Sigmoid colon (tissue), 7 donors: ENCODE results near the gene ABCC9. TPM values are rescaled to one million over a fixed set of nuclear protein-coding genes. Genes with fewer than 3 reads are reported as not detected.

Source experiments
- DNase-seq: peaks from one replicate; pipeline ENCODE4 v3.0.0-alpha.2; 2019
- H3K27ac ChIP-seq, 4 donors: fragments of 200-600 bp; sonication (generic); one replicate each; pipeline ENCODE4 v1.5.1; 2016 to 2019; ENCODE audit warnings: mild to moderate bottlenecking in 1 of 4
- H3K27me3 ChIP-seq, 3 donors: fragments of 200-600 bp; sonication (generic); one replicate each; pipeline ENCODE4 v1.5.1; 2019; ENCODE audit warnings: mild to moderate bottlenecking in 1 of 3
- H3K36me3 ChIP-seq, 4 donors: fragments of 200-600 bp; sonication (generic); one replicate each; pipeline ENCODE4 v1.5.1; 2016 to 2019
- H3K4me1 ChIP-seq, 4 donors: fragments of 200-600 bp; sonication (generic); one replicate each; pipeline ENCODE4 v1.5.1; 2017 to 2019
- H3K4me3 ChIP-seq, 4 donors: fragments of 200-600 bp; sonication (generic); one replicate each; pipeline ENCODE4 v1.5.1; 2017 to 2019; ENCODE audit warnings: mild to moderate bottlenecking in 2 of 4, moderate library complexity in 1 of 4
- H3K9me3 ChIP-seq, 4 donors: fragments of 200-600 bp in 3 of 4; sonication (generic) in 3 of 4; one replicate each; pipeline versions ENCODE4 v1.5.1 to v1.6.1; 2013 to 2019
- EP300 ChIP-seq, 4 donors: sonication (generic); formaldehyde crosslinking; IDR thresholded peaks; one replicate each; pipeline ENCODE4 v1.6.1; 2017; ENCODE audit warnings: antibody characterized with exemption in 4 of 4
- POLR2A ChIP-seq, 2 donors: fragments of 450-650 bp; IDR thresholded peaks; one replicate each; pipeline ENCODE4 v1.6.1; 2016; ENCODE audit warnings: antibody characterized with exemption in 2 of 2, mild to moderate bottlenecking in 2 of 2, moderate library complexity in 2 of 2
- POLR2AphosphoS5 ChIP-seq, 4 donors: sonication (generic); formaldehyde crosslinking; IDR thresholded peaks; one replicate each; pipeline ENCODE4 v1.6.1; 2017; ENCODE audit warnings: antibody characterized with exemption in 4 of 4
- WGBS, 2 donors: extraction: QIAGEN DNeasy Blood & Tissue Kit; methylation state at CpG; one replicate each; pipeline ENCODE4 v1.1.7; 2013; 5-methylcytosine and 5-hydroxymethylcytosine counted together
- intact Hi-C: fragments of 100-400 bp; cut with DNase I; formaldehyde crosslinking; loops from one replicate; pipeline ENCODE4 v1.15.1; 2023
- polyA plus RNA-seq, 3 donors: library from polyadenylated mRNA; stranded (reverse); fragments of 200-250 nt; gene quantifications; one replicate each; pipeline ENCODE4 v1.2.3, GENCODE V29; 2013
- total RNA-seq, 4 donors: library from RNA; depleted of rRNA; stranded (reverse); fragments of >200 nt; gene quantifications; one replicate each; pipeline ENCODE4 v1.1.0, GENCODE V29; 2016
- TF ChIP-seq, protein P1 (sequence below), 4 experiments: fragments of 450-650 bp in 3 of 4; fragments of 200-600 bp in 1 of 4; IDR thresholded peaks; one replicate each; pipeline ENCODE4 v1.5.1; 2016 to 2019; ENCODE audit warnings: antibody characterized with exemption in 4 of 4, mild to moderate bottlenecking in 3 of 4, moderate library complexity in 2 of 4
- donor health status: healthy with polysubstance abuse.
- donor health status: Bipolar disorder and iron deficiency.
- donor health status: healthy.

Gene ABCC9
- total RNA-seq = 10 to 100 TPM; 28.2 to 39.2 (median 34.0) TPM
- polyA plus RNA-seq = 1 to 10 TPM in 2 of 3 donors, under 1 TPM in 1; 0.23 to 6.0 (median 2.4) TPM

DNA sequence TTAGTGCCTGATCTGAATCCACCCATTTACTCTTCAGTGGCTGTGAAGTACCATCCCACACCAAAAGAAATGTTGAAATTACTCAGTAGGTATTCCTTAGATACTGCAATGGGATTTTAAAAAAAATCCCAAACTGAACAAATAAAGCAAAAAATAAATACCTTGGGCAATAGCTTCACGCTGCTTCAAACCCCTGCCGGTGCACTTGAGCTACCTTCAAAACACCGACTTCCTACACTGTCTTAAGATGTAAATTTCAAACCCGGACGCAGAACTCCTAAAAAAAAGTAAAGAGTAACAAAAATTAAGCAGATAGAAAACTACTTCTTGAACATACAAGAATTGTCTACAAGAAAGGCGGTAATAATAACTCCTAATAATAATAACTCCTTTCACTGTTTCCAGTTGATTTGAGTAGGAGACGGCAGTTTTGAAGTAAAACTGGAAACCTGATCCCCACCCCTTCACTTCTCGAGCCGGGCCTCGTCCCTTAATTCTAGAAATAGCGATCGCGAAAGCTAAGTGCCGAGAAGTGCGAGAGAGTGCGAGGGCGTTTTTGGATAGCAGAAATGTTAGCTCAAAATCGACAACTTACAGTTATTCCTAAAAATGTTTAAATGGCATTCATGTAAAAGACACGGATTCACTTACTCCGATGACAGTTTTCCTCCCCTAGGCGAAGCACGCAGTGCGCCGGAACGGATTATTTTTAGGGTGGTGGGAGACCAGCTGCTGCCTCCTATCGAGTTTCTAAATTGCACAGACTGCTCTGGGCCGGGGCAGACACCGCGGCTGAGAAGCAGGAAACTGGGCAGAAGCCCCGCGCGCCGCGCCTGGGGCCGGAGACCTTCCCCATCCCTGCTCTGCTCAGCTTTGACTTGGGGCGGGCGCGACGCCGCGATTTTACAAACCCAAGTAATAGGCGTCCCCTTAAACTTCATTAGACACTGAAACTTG is at the start of gene ABCC9:
Gene ABCC9, minus strand, starts transcription at position 878 of the 957 bp plus-strand sequence. CDS start 4,752 bp downstream, outside the sequence.
- H3K27me3 ChIP-seq = no peaks in the 10 kb centered on the region
- peaks cover 0 to 7% (median 0%) of the 10 kb centered on the region in 4 donors for H3K36me3 ChIP-seq
- TF ChIP-seq, protein P1, sequence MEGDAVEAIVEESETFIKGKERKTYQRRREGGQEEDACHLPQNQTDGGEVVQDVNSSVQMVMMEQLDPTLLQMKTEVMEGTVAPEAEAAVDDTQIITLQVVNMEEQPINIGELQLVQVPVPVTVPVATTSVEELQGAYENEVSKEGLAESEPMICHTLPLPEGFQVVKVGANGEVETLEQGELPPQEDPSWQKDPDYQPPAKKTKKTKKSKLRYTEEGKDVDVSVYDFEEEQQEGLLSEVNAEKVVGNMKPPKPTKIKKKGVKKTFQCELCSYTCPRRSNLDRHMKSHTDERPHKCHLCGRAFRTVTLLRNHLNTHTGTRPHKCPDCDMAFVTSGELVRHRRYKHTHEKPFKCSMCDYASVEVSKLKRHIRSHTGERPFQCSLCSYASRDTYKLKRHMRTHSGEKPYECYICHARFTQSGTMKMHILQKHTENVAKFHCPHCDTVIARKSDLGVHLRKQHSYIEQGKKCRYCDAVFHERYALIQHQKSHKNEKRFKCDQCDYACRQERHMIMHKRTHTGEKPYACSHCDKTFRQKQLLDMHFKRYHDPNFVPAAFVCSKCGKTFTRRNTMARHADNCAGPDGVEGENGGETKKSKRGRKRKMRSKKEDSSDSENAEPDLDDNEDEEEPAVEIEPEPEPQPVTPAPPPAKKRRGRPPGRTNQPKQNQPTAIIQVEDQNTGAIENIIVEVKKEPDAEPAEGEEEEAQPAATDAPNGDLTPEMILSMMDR (IDR thresholded peaks at IDR 0.05) = no peak
- TF ChIP-seq POLR2AphosphoS5 (IDR thresholded peaks at IDR 0.05) (peak; percentile 50 to 64 (median 62)), POLR2A (IDR thresholded peaks at IDR 0.05) (peak; percentile 29 to 33)
- intact Hi-C loops = loop anchor here (2.0 to 5.0 kb wide), 3 partner anchors 49 to 166 kb away; partner anchors contain the start of gene KCNJ8
- peaks cover 0 to 17% (median 14%) of the 10 kb centered on the region in 4 donors for H3K4me1 ChIP-seq
- H3K4me3 ChIP-seq = peak within 1 kb of the TSS; percentile 45 to 61 (median 59)
- no peaks in the 10 kb centered on the region for H3K9me3 ChIP-seq
- H3K27ac ChIP-seq = peak within 1 kb of the TSS; percentile 81 to 89 (median 86)
- DNase-seq = peak; percentile 81
- 4 to 6% methylated on average over 42 of the region's 42 CpGs for WGBS, 2 donors

DNA sequence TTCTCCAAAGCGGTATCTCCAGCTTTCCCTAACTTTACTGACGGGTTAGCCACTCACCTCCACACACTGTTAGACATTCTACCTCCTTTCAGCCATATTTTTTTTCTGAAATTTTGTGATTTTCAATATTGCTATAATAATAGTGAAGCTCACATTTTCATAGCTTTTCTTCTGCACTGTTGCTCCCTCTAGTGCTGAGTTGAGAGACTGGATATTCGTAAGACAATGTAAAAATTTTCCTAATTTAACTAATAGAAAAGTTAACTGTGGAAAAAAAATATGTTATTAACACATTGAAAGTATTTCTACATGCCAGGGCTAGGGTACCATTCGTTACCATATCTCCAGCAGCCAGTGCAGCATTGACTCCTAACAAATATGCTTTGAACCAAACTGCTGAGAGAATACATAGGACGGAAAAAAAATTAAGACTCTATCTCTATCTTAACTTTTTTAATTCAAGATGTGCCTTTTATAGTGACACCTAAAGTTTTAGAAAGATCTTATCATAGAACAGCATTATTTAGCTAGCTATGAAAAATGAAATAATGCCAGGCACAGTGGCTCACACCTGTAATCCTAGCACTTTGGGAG is 48.7 kb upstream of the ABCC9 start:
- H3K36me3 ChIP-seq = no peaks in the 10 kb centered on the region
- no peak overlapping the region for H3K4me3 ChIP-seq
- no peak for DNase-seq
- no peak overlapping the region for H3K27ac ChIP-seq
- no peaks in the 10 kb centered on the region for H3K4me1 ChIP-seq
- no peaks in the 10 kb centered on the region for H3K9me3 ChIP-seq
- no peak for TF ChIP-seq POLR2AphosphoS5 (IDR thresholded peaks at IDR 0.05)
- no peak for TF ChIP-seq POLR2A (IDR thresholded peaks at IDR 0.05)
- TF ChIP-seq EP300 (IDR thresholded peaks at IDR 0.05) = no peak
- TF ChIP-seq, protein P1 (IDR thresholded peaks at IDR 0.05) = peak; percentile 45 to 62 (median 56)
- 59 to 62% methylated on average over 5 of the region's 5 CpGs for WGBS, 2 donors
- intact Hi-C loops = loop anchor here (1.0 to 10.0 kb wide), 3 partner anchors 55 to 292 kb away; partner anchors contain the start of gene KCNJ8
- no peaks in the 10 kb centered on the region for H3K27me3 ChIP-seq

DNA sequence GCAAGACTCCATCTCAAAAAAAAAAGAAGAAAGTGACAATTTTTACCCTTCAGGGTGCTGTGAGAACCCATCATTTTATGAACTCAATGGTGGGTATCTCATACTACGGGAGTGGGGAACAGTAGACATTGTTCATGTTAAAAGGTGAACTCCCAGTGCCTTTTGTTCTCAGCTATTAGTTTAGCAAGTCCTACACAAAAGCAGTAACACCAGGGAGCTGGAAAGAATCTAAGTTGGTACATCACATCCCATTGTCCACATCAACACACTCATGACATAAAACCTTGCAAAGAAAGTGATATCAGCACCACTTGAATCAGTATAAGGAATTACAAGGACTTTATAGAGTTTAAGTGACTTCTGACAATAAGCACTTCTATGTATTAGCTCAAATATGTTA is 47.4 kb upstream of the ABCC9 start:
- Histone ChIP-seq H3K27ac (no peak overlapping the region), H3K9me3 (no peaks in the 10 kb centered on the region), H3K4me1 (no peaks in the 10 kb centered on the region), H3K36me3 (no peaks in the 10 kb centered on the region), H3K4me3 (no peak overlapping the region), H3K27me3 (no peaks in the 10 kb centered on the region)
- intact Hi-C loops = loop anchor here (5.0 to 10.0 kb wide), 2 partner anchors 54 to 216 kb away; partner anchors contain the start of gene KCNJ8
- WGBS, 2 donors = 90 to 93% methylated on average over 1 of the region's 1 CpG
- TF ChIP-seq, protein P1 (IDR thresholded peaks at IDR 0.05) = no peak
- no peak for TF ChIP-seq EP300 (IDR thresholded peaks at IDR 0.05)
- no peak for TF ChIP-seq POLR2AphosphoS5 (IDR thresholded peaks at IDR 0.05)
- no peak for TF ChIP-seq POLR2A (IDR thresholded peaks at IDR 0.05)
- DNase-seq = no peak

GRCh38 chr12:21987755-21988154 is 46.5 kb upstream of the ABCC9 start:
- H3K4me1 ChIP-seq = no peaks in the 10 kb centered on the region
- no peak overlapping the region for H3K4me3 ChIP-seq
- TF ChIP-seq, protein P1 (IDR thresholded peaks at IDR 0.05) = no peak
- TF ChIP-seq EP300 (IDR thresholded peaks at IDR 0.05) = no peak
- TF ChIP-seq POLR2AphosphoS5 (IDR thresholded peaks at IDR 0.05) = no peak
- TF ChIP-seq POLR2A (IDR thresholded peaks at IDR 0.05) = no peak
- no peak overlapping the region for H3K27ac ChIP-seq
- no peaks in the 10 kb centered on the region for H3K36me3 ChIP-seq
- no peak for DNase-seq
- intact Hi-C loops = loop anchor here (5.0 to 10.0 kb wide), 2 partner anchors 53 to 215 kb away; partner anchors contain the start of gene KCNJ8
- H3K27me3 ChIP-seq = no peaks in the 10 kb centered on the region
- 91 to 97% methylated on average over 6 of the region's 6 CpGs for WGBS, 2 donors
- no peaks in the 10 kb centered on the region for H3K9me3 ChIP-seq
